ENCODE results near the gene CD109. TPM values are rescaled to one million over a fixed set of nuclear protein-coding genes. Genes with fewer than 3 reads are reported as not detected.
A peak's percentile ranks its signal among the peaks of the same experiment; 100 is the strongest.
"Not testable (repeated sequence)": the region's sequence is repeated elsewhere in the genome, so short reads cannot be mapped to it uniquely, and the experiment has no call there.

The CD109 gene
- total RNA-seq, 1 donor from 2014 or later = 1.5 TPM

- TF ChIP-seq CTCF (conservative IDR thresholded peaks at IDR 0.05) = peak; percentile 92
- Mint-ChIP-seq H3K9me3 (no peaks in the 10 kb centered on the region), H3K4me3 (no peak overlapping the region), H3K27ac (peak overlapping the region; percentile 15), H3K27me3 (no peaks in the 10 kb centered on the region), H3K4me1 (ENCODE audit: unreplicated experiment) (peaks cover 5% of the 10 kb centered on the region), H3K36me3 (no peaks in the 10 kb centered on the region)
- peak; percentile 76 for DNase-seq (ENCODE audit: extremely low spot score, unreplicated experiment)
These were observed 20.4 kb upstream of the CD109 start for GRCh38 chr6:73675466-73676098.

GRCh38 chr6:73679009-73679408 lies 17.0 kb upstream of the CD109 start:
- Mint-ChIP-seq H3K27me3 (no peaks in the 10 kb centered on the region), H3K27ac (no peak overlapping the region), H3K36me3 (no peaks in the 10 kb centered on the region), H3K4me3 (no peak overlapping the region), H3K9me3 (no peaks in the 10 kb centered on the region), H3K4me1 (ENCODE audit: unreplicated experiment) (peaks cover 5% of the 10 kb centered on the region)
- no peak for DNase-seq (ENCODE audit: extremely low spot score, unreplicated experiment)
- TF ChIP-seq CTCF (conservative IDR thresholded peaks at IDR 0.05) = no peak

GRCh38 chr6:73679846-73680245 lies 16.2 kb upstream of the CD109 start:
- not testable (repeated sequence) for H3K36me3 Mint-ChIP-seq; H3K4me3 Mint-ChIP-seq; H3K27me3 Mint-ChIP-seq; H3K9me3 Mint-ChIP-seq; H3K27ac Mint-ChIP-seq; DNase-seq (ENCODE audit: extremely low spot score, unreplicated experiment); H3K4me1 Mint-ChIP-seq (ENCODE audit: unreplicated experiment)

- peaks cover 3% of the 10 kb centered on the region for H3K4me1 Mint-ChIP-seq (ENCODE audit: unreplicated experiment)
- peak overlapping the region; percentile 73 for H3K27ac Mint-ChIP-seq
- no peak for TF ChIP-seq CTCF (conservative IDR thresholded peaks at IDR 0.05)
- no peak for DNase-seq (ENCODE audit: extremely low spot score, unreplicated experiment)
- H3K4me3 Mint-ChIP-seq = peak overlapping the region; percentile 20
- H3K9me3 Mint-ChIP-seq = no peaks in the 10 kb centered on the region
- H3K36me3 Mint-ChIP-seq = no peaks in the 10 kb centered on the region
- no peaks in the 10 kb centered on the region for H3K27me3 Mint-ChIP-seq
These were observed 15.6 kb upstream of the CD109 start for GRCh38 chr6:73680289-73680918.

GRCh38 chr6:73683574-73683973 lies 12.4 kb upstream of the CD109 start:
- H3K4me3 Mint-ChIP-seq; H3K27ac Mint-ChIP-seq; DNase-seq (ENCODE audit: extremely low spot score, unreplicated experiment); H3K27me3 Mint-ChIP-seq; H3K36me3 Mint-ChIP-seq; H3K9me3 Mint-ChIP-seq; H3K4me1 Mint-ChIP-seq (ENCODE audit: unreplicated experiment): not testable (repeated sequence)

GRCh38 chr6:73688351-73688750 lies 7.7 kb upstream of the CD109 start:
- H3K27me3 Mint-ChIP-seq = peaks cover 14% of the 10 kb centered on the region
- no peaks in the 10 kb centered on the region for H3K9me3 Mint-ChIP-seq
- H3K36me3 Mint-ChIP-seq = no peaks in the 10 kb centered on the region
- H3K4me1 Mint-ChIP-seq (ENCODE audit: unreplicated experiment) = no peaks in the 10 kb centered on the region
- DNase-seq (ENCODE audit: extremely low spot score, unreplicated experiment) = no peak
- H3K4me3 Mint-ChIP-seq = no peak overlapping the region
- TF ChIP-seq CTCF (conservative IDR thresholded peaks at IDR 0.05) = no peak
- no peak overlapping the region for H3K27ac Mint-ChIP-seq

Measured in type B pancreatic cell (in vitro differentiated cells).